ENCODE results near the gene UBE2V1. TPM values are rescaled to one million over a fixed set of nuclear protein-coding genes. Genes with fewer than 3 reads are reported as not detected.
A peak's percentile ranks its signal among the peaks of the same experiment; 100 is the strongest.

Gene UBE2V1
- total and polyA plus RNA-seq, 7 donors: 55.0 to 117 (median 80.4) TPM

DNA sequence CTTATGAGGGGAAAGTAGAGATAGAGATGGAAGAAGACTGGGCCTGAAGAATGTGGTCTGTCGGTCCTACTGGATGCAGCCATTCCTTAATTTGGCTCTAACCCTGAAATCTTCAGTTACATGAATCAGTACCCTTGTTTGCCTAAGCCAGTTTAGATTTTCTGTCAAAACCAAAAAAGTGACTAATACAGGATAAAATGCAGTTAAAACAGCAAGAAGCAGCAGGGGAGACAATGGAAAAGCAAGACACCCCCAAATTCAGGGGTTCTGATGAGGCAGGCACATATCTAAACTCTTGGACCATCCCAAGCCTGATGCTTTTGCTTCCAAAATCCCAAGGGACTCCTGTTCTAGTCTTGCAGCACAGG lies 17.4 kb upstream of the UBE2V1 start:
- peaks cover 6 to 50% (median 31%) of the 10 kb centered on the region in 4 donors for H3K36me3 ChIP-seq
- WGBS, 2 donors: 93 to 98% methylated on average over 1 of the region's 1 CpG
- TF ChIP-seq, protein P1, sequence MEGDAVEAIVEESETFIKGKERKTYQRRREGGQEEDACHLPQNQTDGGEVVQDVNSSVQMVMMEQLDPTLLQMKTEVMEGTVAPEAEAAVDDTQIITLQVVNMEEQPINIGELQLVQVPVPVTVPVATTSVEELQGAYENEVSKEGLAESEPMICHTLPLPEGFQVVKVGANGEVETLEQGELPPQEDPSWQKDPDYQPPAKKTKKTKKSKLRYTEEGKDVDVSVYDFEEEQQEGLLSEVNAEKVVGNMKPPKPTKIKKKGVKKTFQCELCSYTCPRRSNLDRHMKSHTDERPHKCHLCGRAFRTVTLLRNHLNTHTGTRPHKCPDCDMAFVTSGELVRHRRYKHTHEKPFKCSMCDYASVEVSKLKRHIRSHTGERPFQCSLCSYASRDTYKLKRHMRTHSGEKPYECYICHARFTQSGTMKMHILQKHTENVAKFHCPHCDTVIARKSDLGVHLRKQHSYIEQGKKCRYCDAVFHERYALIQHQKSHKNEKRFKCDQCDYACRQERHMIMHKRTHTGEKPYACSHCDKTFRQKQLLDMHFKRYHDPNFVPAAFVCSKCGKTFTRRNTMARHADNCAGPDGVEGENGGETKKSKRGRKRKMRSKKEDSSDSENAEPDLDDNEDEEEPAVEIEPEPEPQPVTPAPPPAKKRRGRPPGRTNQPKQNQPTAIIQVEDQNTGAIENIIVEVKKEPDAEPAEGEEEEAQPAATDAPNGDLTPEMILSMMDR (IDR thresholded peaks at IDR 0.05): no peak
- TF ChIP-seq POLR2A (IDR thresholded peaks at IDR 0.05): no peak
- no peak for TF ChIP-seq EP300 (IDR thresholded peaks at IDR 0.05)
- TF ChIP-seq POLR2AphosphoS5 (IDR thresholded peaks at IDR 0.05): no peak
- H3K9me3 ChIP-seq: no peaks in the 10 kb centered on the region
- H3K4me1 ChIP-seq: peaks cover 0 to 70% (median 52%) of the 10 kb centered on the region in 4 donors
- DNase-seq: no peak
- no peaks in the 10 kb centered on the region for H3K27me3 ChIP-seq
- peak overlapping the region in 3 of 4 donors; percentile 36 to 37 (median 37) for H3K4me3 ChIP-seq
- intact Hi-C loops (cut with DNase I): loop anchor here (2.0 kb wide), 1 partner anchor 38 kb away; no protein-coding TSS in a partner anchor
- H3K27ac ChIP-seq: peak overlapping the region; percentile 78 to 88 (median 85)

DNA sequence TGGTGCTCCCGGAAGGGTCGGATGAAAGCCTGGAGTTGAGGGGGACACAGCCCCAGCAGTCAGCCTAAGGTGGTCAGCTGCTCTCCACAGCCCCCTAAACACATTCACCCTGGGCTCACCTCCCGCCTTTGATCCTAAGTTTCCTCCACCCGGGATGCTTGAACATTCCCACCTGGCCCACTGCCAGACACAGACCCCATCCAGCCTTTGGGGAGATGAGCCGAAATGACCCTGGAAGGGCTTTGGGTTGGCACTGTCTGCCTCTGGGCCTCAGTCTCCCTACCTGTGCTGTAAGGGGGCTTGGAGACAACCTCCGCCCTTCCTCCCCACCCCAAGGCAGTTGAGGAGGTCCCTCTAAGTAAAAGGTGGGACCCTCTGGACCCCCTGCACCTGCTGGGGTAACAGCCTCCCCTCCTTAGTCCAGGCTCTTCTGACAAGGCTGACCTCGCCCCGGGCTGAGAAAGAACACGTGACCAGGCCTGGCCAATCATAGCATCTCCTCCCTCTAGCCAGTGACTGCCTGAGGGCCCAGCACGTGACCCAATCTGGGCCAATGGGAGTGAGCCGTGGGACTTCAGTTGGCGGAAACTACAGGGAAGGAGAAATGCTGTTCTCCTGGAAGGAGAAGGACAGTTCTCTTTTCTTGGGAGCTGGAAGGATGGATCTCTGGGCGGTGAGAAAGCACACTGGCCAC lies 16.9 kb upstream of the UBE2V1 start:
- peaks cover 6 to 51% (median 36%) of the 10 kb centered on the region in 4 donors for H3K36me3 ChIP-seq
- H3K4me1 ChIP-seq: peaks cover 0 to 70% (median 52%) of the 10 kb centered on the region in 4 donors
- intact Hi-C loops (cut with DNase I): loop anchor here (2.0 to 10.0 kb wide), 2 partner anchors 39 to 335 kb away; no protein-coding TSS in a partner anchor
- TF ChIP-seq POLR2AphosphoS5 (IDR thresholded peaks at IDR 0.05): peak; percentile 60 to 80 (median 77)
- TF ChIP-seq, protein P1 (IDR thresholded peaks at IDR 0.05): no peak
- H3K27me3 ChIP-seq: no peaks in the 10 kb centered on the region
- H3K27ac ChIP-seq: peak overlapping the region; percentile 78 to 88 (median 85)
- H3K4me3 ChIP-seq: peak overlapping the region in 3 of 4 donors; percentile 36 to 37 (median 37)
- WGBS, 2 donors: 90 to 93% methylated on average over 13 of the region's 13 CpGs
- peak; percentile 90 for DNase-seq
- H3K9me3 ChIP-seq: no peaks in the 10 kb centered on the region

DNA sequence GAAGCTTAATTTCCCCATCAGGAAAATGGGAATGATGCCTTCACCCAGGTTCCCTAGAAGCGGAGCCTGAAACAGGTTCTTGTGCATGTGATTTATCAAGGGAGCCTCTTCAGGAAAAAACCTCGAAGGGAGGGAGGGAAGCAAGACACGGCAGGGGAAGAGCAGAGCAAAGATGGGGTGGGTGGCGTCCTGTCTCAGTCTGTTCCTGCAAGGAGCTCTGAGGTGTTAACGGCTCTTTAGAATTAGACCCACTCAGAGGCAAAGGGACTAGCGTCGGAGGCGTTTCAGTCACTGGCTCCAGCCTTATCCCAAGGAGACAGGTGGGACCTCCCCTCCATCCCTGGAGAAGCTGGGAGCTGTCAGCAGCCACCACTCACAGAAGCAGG lies 15.6 kb upstream of the UBE2V1 start:
- peaks cover 10 to 61% (median 47%) of the 10 kb centered on the region in 4 donors for H3K36me3 ChIP-seq
- H3K9me3 ChIP-seq: no peaks in the 10 kb centered on the region
- peaks cover 0 to 66% (median 47%) of the 10 kb centered on the region in 4 donors for H3K4me1 ChIP-seq
- peak overlapping the region in 1 of 4 donors; percentile 37 for H3K4me3 ChIP-seq
- TF ChIP-seq POLR2A (IDR thresholded peaks at IDR 0.05) (no peak), EP300 (IDR thresholded peaks at IDR 0.05) (no peak), POLR2AphosphoS5 (IDR thresholded peaks at IDR 0.05) (no peak)
- TF ChIP-seq, protein P1 (IDR thresholded peaks at IDR 0.05): no peak
- peak overlapping the region; percentile 78 to 88 (median 85) for H3K27ac ChIP-seq
- H3K27me3 ChIP-seq: no peaks in the 10 kb centered on the region
- intact Hi-C loops (cut with DNase I): loop anchor here (10.0 kb wide), 1 partner anchor 336 kb away; no protein-coding TSS in a partner anchor
- DNase-seq: no peak
- 94 to 96% methylated on average over 8 of the region's 8 CpGs for WGBS, 2 donors

DNA sequence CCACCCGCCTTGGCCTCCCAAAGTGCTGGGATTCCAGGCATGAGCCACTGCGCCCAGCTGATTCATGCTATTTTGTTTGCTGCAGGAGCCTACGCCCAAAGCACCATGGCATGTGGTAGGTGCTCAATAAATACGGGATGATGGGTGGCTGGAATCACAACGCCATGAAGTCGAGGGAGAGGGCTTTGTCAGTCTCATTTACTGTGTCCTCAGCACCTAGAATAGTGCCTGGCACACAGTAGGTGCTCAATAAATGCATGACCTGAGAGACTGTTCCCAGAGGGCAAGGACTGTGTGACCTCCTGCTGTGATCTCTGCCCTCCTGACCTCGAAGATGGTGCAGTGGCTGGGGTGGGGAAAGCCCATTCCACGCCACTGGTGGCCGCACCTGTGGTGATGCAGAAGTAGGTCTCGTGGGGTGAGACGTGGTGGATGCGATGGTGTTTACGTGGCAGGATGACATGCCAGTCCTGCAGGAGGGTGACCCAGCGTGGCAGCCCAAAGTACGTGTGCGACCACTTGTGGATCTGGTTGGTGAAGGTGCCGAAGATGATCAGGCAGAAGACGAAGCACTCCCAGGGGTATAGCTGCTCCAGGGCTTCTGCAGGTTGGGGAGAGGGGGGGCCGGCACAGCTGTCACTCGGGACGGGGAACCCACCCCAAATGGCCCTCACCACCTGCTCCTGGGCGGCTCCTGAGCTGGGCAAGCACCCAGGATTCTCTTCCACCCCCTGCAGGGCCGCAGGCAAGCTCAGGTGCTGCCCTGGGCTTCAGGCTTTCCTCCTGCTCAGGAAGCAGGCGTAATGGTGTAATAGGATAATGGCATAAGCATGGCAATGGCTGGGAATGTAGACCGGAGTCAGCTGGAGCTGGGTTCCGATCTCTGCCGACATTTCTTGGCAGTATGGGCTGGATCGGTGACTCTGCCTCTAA lies 14.9 kb upstream of the UBE2V1 start:
- DNase-seq: no peak
- peaks cover 10 to 62% (median 48%) of the 10 kb centered on the region in 4 donors for H3K36me3 ChIP-seq
- no peaks in the 10 kb centered on the region for H3K27me3 ChIP-seq
- H3K4me1 ChIP-seq: peaks cover 0 to 59% (median 41%) of the 10 kb centered on the region in 4 donors
- H3K4me3 ChIP-seq: no peak overlapping the region
- intact Hi-C loops (cut with DNase I): loop anchor here (10.0 kb wide), 1 partner anchor 337 kb away; no protein-coding TSS in a partner anchor
- WGBS, 2 donors: 86 to 91% methylated on average over 28 of the region's 28 CpGs
- no peak for TF ChIP-seq EP300 (IDR thresholded peaks at IDR 0.05)
- TF ChIP-seq POLR2AphosphoS5 (IDR thresholded peaks at IDR 0.05): no peak
- peak overlapping the region; percentile 78 to 88 (median 85) for H3K27ac ChIP-seq
- H3K9me3 ChIP-seq: no peaks in the 10 kb centered on the region
